IMR-90 (cell line): Measurements from ENCODE around the gene DNASE1L1. TPM values are rescaled to one million over a fixed set of nuclear protein-coding genes. Genes with fewer than 3 reads are reported as not detected.

Source experiments
- ATAC-seq: fragments of 200-7000 bp; cut with Tn5 transposase; 2 replicates; pipeline ENCODE4 v1.9.1; 2020; ENCODE audit warnings: low read depth, mild to moderate bottlenecking, moderate library complexity
- BruUV-seq: library from RNA; stranded (reverse); fragments of 400-500 nt; replicated peaks from 2 replicates; lab custom pipeline; 2021; lab: Mats Ljungman, UMichigan
- CTCF ChIA-PET: fragments of 300-600 bp; formaldehyde crosslinking; extraction: SDS; loops from one replicate; lab custom pipeline; 2021; ENCODE audit warnings: antibody characterized with exemption; lab: Yijun Ruan, JAX
- POLR2A ChIA-PET: fragments of 300-600 bp; sonication (Branson Sonifier 250); formaldehyde crosslinking; loops from one replicate; lab custom pipeline; 2022; ENCODE audit warnings: antibody characterized with exemption; ENCODE audit not compliant: unreplicated experiment; lab: Charles Lee
- DNase-seq: peaks from one replicate; pipeline ENCODE4 v3.0.0; 2013
- H2AFZ ChIP-seq: replicated peaks from 2 replicates; pipeline ENCODE3; 2013; ENCODE audit warnings: low read length, mild to moderate bottlenecking; ENCODE audit not compliant: poor library complexity
- H2AK5ac ChIP-seq: 2 replicates; pipeline ENCODE4 v1.6.1; 2013; ENCODE audit warnings: low read depth, low read length, inconsistent platforms
- H2AK9ac ChIP-seq: replicated peaks from 2 replicates; pipeline ENCODE3; 2013; ENCODE audit warnings: mild to moderate bottlenecking, low read depth, low read length, moderate library complexity; ENCODE audit not compliant: poor library complexity
- H2BK120ac ChIP-seq: 2 replicates; pipeline ENCODE4 v1.6.1; 2013; ENCODE audit warnings: low read depth, low read length, inconsistent platforms
- H2BK15ac ChIP-seq: 3 replicates; pipeline ENCODE4 v1.6.1; 2013; ENCODE audit warnings: low read depth, low read length, inconsistent platforms
- H2BK20ac ChIP-seq: 2 replicates; pipeline ENCODE4 v1.6.1; 2013; ENCODE audit warnings: low read depth, mild to moderate bottlenecking, inconsistent platforms, low read length, moderate library complexity
- H2BK5ac ChIP-seq: 2 replicates; pipeline ENCODE4 v1.6.1; 2013; ENCODE audit warnings: mild to moderate bottlenecking, low read depth, low read length, inconsistent platforms; ENCODE audit not compliant: poor library complexity, severe bottlenecking
- H3K14ac ChIP-seq: replicated peaks from 2 replicates; pipeline ENCODE4 v1.6.1; 2013; ENCODE audit warnings: low read depth, low read length, inconsistent platforms
- H3K18ac ChIP-seq: 2 replicates; pipeline ENCODE4 v1.6.1; 2013; ENCODE audit warnings: low read depth, low read length, control low read depth
- H3K23ac ChIP-seq: 2 replicates; pipeline ENCODE4 v1.6.1; 2013; ENCODE audit warnings: low read depth, low read length, inconsistent platforms
- H3K27ac ChIP-seq: 2 replicates; pipeline ENCODE4 v1.5.1; 2013; ENCODE audit warnings: mild to moderate bottlenecking, control low read depth, low read length; ENCODE audit not compliant: insufficient read depth
- H3K27me3 ChIP-seq: 2 replicates; pipeline ENCODE4 v1.6.1; 2013; ENCODE audit warnings: low read length; ENCODE audit not compliant: control insufficient read depth, insufficient read depth
- H3K36me3 ChIP-seq: 2 replicates; pipeline ENCODE4 v1.6.1; 2013; ENCODE audit warnings: low read length, mixed read lengths; ENCODE audit not compliant: control insufficient read depth, insufficient read depth
- H3K4ac ChIP-seq: 2 replicates; pipeline ENCODE4 v1.6.1; 2013; ENCODE audit warnings: low read depth, low read length, inconsistent platforms
- H3K4me1 ChIP-seq: 2 replicates; pipeline ENCODE4 v1.6.1; 2013; ENCODE audit warnings: low read length, mixed read lengths; ENCODE audit not compliant: control insufficient read depth, insufficient read depth
- H3K4me2 ChIP-seq: 2 replicates; pipeline ENCODE4 v1.6.1; 2013; ENCODE audit warnings: low read depth, mild to moderate bottlenecking, control low read depth, low read length, moderate library complexity
- H3K4me3 ChIP-seq: 2 replicates; pipeline ENCODE4 v1.5.1; 2013; ENCODE audit warnings: low read depth, mild to moderate bottlenecking, control low read depth, low read length, moderate library complexity; ENCODE audit not compliant: insufficient read depth
- H3K56ac ChIP-seq: 2 replicates; pipeline ENCODE4 v1.6.1; 2013; ENCODE audit warnings: low read length, inconsistent platforms; ENCODE audit not compliant: insufficient read depth; ENCODE audit errors: extremely low read depth
- H3K79me1 ChIP-seq, 2 experiments: 2 replicates each; pipeline ENCODE4 v1.6.1; 2013; ENCODE audit warnings: low read length in 2 of 2, inconsistent platforms in 1 of 2, low read depth in 1 of 2
- H3K9ac ChIP-seq: 2 replicates; pipeline ENCODE4 v1.6.1; 2013; ENCODE audit warnings: low read depth, low read length, control low read depth
- H3K9me1 ChIP-seq: 2 replicates; pipeline ENCODE4 v1.6.1; 2013; ENCODE audit warnings: low read length, inconsistent platforms; ENCODE audit not compliant: insufficient read depth
- H3K9me3 ChIP-seq: 2 replicates; pipeline ENCODE4 v1.6.1; 2013; ENCODE audit warnings: low read length; ENCODE audit not compliant: control insufficient read depth, insufficient read depth
- H4K20me1 ChIP-seq: 2 replicates; pipeline ENCODE4 v1.6.1; 2013; ENCODE audit warnings: low read length, inconsistent platforms; ENCODE audit not compliant: insufficient read depth
- H4K5ac ChIP-seq: 2 replicates; pipeline ENCODE4 v1.6.1; 2013; ENCODE audit warnings: mild to moderate bottlenecking, low read depth, low read length, control low read depth
- H4K8ac ChIP-seq, 2 experiments: 2 replicates each; pipeline ENCODE4 v1.6.1; 2013; ENCODE audit warnings: low read depth in 2 of 2, low read length in 2 of 2, control low read depth in 1 of 2, inconsistent platforms in 1 of 2
- H4K91ac ChIP-seq: 2 replicates; pipeline ENCODE4 v1.6.1; 2013; ENCODE audit warnings: low read depth, low read length, inconsistent platforms; ENCODE audit not compliant: insufficient read depth
- CHD1 ChIP-seq: IDR thresholded peaks from 2 replicates; pipeline ENCODE4 v1.6.1; 2012; ENCODE audit warnings: low read depth, low read length, improper control_type of control experiment
- MAZ ChIP-seq: IDR thresholded peaks from 2 replicates; pipeline ENCODE4 v1.6.1; 2012; ENCODE audit warnings: low read depth, mild to moderate bottlenecking, low read length, improper control_type of control experiment, moderate library complexity, borderline replicate concordance
- MXI1 ChIP-seq: IDR thresholded peaks from 2 replicates; pipeline ENCODE4 v1.6.1; 2012; ENCODE audit warnings: low read depth, mild to moderate bottlenecking, low read length, moderate library complexity, borderline replicate concordance
- POLR2A ChIP-seq: IDR thresholded peaks from 2 replicates; pipeline ENCODE4 v1.6.1; 2012; ENCODE audit warnings: mild to moderate bottlenecking, low read depth, low read length
- RAD21 ChIP-seq: IDR thresholded peaks from 2 replicates; pipeline ENCODE4 v1.6.1; 2012; ENCODE audit warnings: low read length, improper control_type of control experiment
- RCOR1 ChIP-seq: IDR thresholded peaks from 2 replicates; pipeline ENCODE4 v1.6.1; 2012; ENCODE audit warnings: mild to moderate bottlenecking, low read length, improper control_type of control experiment; ENCODE audit not compliant: insufficient replicate concordance
- SMC3 ChIP-seq: fragments of 150-350 bp; IDR thresholded peaks from 2 replicates; pipeline ENCODE4 v1.6.1; 2016; ENCODE audit warnings: low read depth, mild to moderate bottlenecking, antibody characterized with exemption, low read length, moderate library complexity
- WGBS, 2 experiments: methylation state at CpG; one replicate each; pipeline versions ENCODE4 v1.1.5 to v1.1.7; 2013; ENCODE audit warnings: missing lambda C conversion rate in 2 of 2; ENCODE audit not compliant: insufficient read length in 1 of 2; ENCODE audit errors: extremely low coverage in 2 of 2; 5-methylcytosine and 5-hydroxymethylcytosine counted together
- dilution Hi-C: fragments of 300-500 bp; cut with HindIII; formaldehyde crosslinking; loops from one replicate; pipeline ENCODE4 v1.14.3; 2018; ENCODE audit warnings: low sequenced_read_pairs; ENCODE audit not compliant: unreplicated experiment
- in situ Hi-C: fragments of 300-500 bp; cut with MboI; formaldehyde crosslinking; loops from 3 replicates; pipeline ENCODE4 v1.14.3; 2019; ENCODE audit warnings: low sequenced_read_pairs, inconsistent platforms, mixed read lengths
- intact Hi-C: fragments of 100-400 bp; cut with micrococcal nuclease; formaldehyde crosslinking; loops from 2 replicates; pipeline ENCODE4 v1.10.0; 2022
- polyA plus RNA-seq, 3 experiments: library from polyadenylated mRNA; depleted of rRNA; stranded (reverse); fragments of >200 nt; gene quantifications; 2 replicates each; pipeline ENCODE4 v1.2.3, GENCODE V29; 2012; ENCODE audit warnings: low replicate concordance in 1 of 3
- total RNA-seq: library from RNA; depleted of rRNA; stranded (reverse); fragments of >200 nt; gene quantifications from 2 replicates; pipeline ENCODE4 v1.2.3, GENCODE V29; 2012
- TF ChIP-seq, protein P1 (sequence below): fragments of 150-350 bp; IDR thresholded peaks from 2 replicates; pipeline ENCODE4 v1.6.1; 2017; ENCODE audit warnings: mild to moderate bottlenecking, antibody characterized with exemption, low read length, low read depth

Gene DNASE1L1
- total and polyA plus RNA-seq, 2 of the 4 experiments (the other 2 are of a cell fraction): 51.4 to 55.5 TPM

DNA sequence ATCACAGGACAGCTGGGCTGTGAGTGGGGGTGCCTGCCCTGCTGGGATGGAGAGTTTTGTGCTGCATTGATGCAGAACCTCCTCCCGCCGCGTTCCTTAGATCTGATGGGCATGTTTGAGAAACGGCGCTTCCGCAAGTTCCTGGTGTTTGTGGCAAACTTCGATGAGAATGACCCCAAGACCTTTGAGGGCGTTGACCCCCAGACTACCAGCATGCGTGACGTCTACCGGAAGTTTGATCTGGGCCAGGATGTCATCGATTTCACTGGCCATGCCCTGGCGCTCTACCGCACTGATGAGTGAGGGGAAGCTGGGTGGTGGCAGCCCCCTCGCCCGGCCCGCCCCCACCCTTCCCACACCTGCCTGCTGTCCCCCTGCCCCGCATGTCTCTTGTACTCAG, 30.8 kb upstream of the DNASE1L1 start:
- no peak overlapping the region for H2AK9ac ChIP-seq
- in situ Hi-C loops (no loop called here), dilution Hi-C loops (no loop called here), intact Hi-C loops (no loop called here)
- H3K4ac ChIP-seq: no peak overlapping the region
- H4K5ac ChIP-seq: no peak overlapping the region
- H3K27ac ChIP-seq: no peak overlapping the region
- ChIA-PET CTCF (no interaction called here), POLR2A (no interaction called here)
- H3K23ac ChIP-seq: no peak overlapping the region
- peaks cover 42% of the 10 kb centered on the region for H3K36me3 ChIP-seq
- no peak overlapping the region for H3K14ac ChIP-seq
- no peak overlapping the region for H4K8ac ChIP-seq
- peaks cover 0 to 17% of the 10 kb centered on the region in 2 experiments; a peak in 1 of 4 replicates for H3K79me1 ChIP-seq
- no peak overlapping the region for H4K91ac ChIP-seq
- ATAC-seq: no peak
- TF ChIP-seq MAZ (no peak), RAD21 (no peak), SMC3 (no peak), RCOR1 (no peak), CHD1 (no peak), POLR2A (no peak), MXI1 (no peak)
- TF ChIP-seq, protein P1, sequence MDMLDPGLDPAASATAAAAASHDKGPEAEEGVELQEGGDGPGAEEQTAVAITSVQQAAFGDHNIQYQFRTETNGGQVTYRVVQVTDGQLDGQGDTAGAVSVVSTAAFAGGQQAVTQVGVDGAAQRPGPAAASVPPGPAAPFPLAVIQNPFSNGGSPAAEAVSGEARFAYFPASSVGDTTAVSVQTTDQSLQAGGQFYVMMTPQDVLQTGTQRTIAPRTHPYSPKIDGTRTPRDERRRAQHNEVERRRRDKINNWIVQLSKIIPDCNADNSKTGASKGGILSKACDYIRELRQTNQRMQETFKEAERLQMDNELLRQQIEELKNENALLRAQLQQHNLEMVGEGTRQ: no peak
- no peaks in the 10 kb centered on the region; the same call in 1 of the 2 replicates for H3K9me3 ChIP-seq
- no peak overlapping the region for H2AK5ac ChIP-seq
- no peak for DNase-seq
- H3K18ac ChIP-seq: no peak overlapping the region
- no peak overlapping the region for H3K9ac ChIP-seq
- no peak overlapping the region for H3K4me2 ChIP-seq
- no peak overlapping the region for H2AFZ ChIP-seq
- BruUV-seq: no TSS peak
- H3K27me3 ChIP-seq: no peaks in the 10 kb centered on the region
- no peak overlapping the region for H3K56ac ChIP-seq
- no peaks in the 10 kb centered on the region for H3K9me1 ChIP-seq
- H3K4me3 ChIP-seq: no peak overlapping the region
- H2BK120ac ChIP-seq: no peak overlapping the region
- peaks cover 14% of the 10 kb centered on the region for H4K20me1 ChIP-seq
- H2BK20ac ChIP-seq: no peak overlapping the region
- H2BK15ac ChIP-seq: no peak overlapping the region
- H2BK5ac ChIP-seq: no peak overlapping the region
- H3K4me1 ChIP-seq: peaks cover 6% of the 10 kb centered on the region
- 92% methylated on average over 6 of the region's 18 CpGs; no CpG with 5 or more reads in 1 of the 2 experiments for WGBS, 2 experiments
